Measurements from ENCODE around the gene CARMIL3.
"Not testable (repeated sequence)": the region's sequence is repeated elsewhere in the genome, so short reads cannot be mapped to it uniquely, and the experiment has no call there.

DNA sequence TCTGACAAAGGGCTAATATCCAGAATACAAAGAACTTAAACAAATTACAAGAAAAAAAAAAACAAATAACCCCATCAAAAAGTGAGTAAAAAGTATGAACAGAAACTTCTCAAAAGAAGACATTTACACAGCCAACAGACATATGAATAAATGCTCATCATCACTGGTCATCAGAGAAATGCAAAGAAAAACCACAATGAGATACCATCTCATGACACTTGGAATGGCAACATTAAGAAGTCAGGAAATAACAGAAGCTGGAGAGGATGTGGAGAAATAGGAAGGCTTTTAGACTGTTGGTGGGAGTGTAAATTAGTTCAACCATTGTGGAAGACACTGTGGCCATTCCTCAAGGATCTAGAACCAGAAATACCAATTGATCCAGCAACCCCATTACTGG, 32.8 kb upstream of the CARMIL3 start:
- TF ChIP-seq EZH2 (IDR thresholded peaks at IDR 0.05); POLR2AphosphoS5 (IDR thresholded peaks at IDR 0.05; ENCODE audit: borderline replicate concordance, low read depth, low read length): not testable (repeated sequence)

All from SK-N-MC (cell line).